K562 (cell line): ENCODE results near the gene MTSS2. TPM values are rescaled to one million over a fixed set of nuclear protein-coding genes. Genes with fewer than 3 reads are reported as not detected.
A peak's percentile ranks its signal among the peaks of the same experiment; 100 is the strongest.

ENCODE experiments used
- BRD9 ChIP-seq: fragments of 450-650 bp; IDR thresholded peaks from 2 replicates; pipeline ENCODE4 v1.6.1; 2018; ENCODE audit warnings: low read depth; ENCODE audit not compliant: partially characterized antibody
- CCNT2 ChIP-seq: IDR thresholded peaks from 2 replicates; pipeline ENCODE4 v1.6.1; 2011; ENCODE audit warnings: borderline replicate concordance, low read depth, mild to moderate bottlenecking, moderate library complexity, mixed read lengths, low read length; ENCODE audit not compliant: insufficient read length; ENCODE audit errors: extremely low read depth
- CREB1 ChIP-seq, 2 experiments: sonication (generic) in 1 of 2; formaldehyde crosslinking in 1 of 2; IDR thresholded peaks; 2 replicates each; pipeline versions ENCODE4 v1.6.1 to v1.8.0; 2012 to 2022; ENCODE audit warnings: inconsistent platforms in 1 of 2, mild to moderate bottlenecking in 1 of 2, missing genetic modification reagents in 1 of 2, moderate library complexity in 1 of 2
- CXXC5 ChIP-seq: fragments of 250-450 bp; sonication (Bioruptor Pico); IDR thresholded peaks from 2 replicates; pipeline ENCODE4 v1.8.0; 2022; ENCODE audit warnings: inconsistent platforms, mild to moderate bottlenecking, moderate library complexity
- EGR1 ChIP-seq: fragments of 450-650 bp; conservative IDR thresholded peaks from 2 replicates; pipeline ENCODE4 v1.6.1; 2017; ENCODE audit warnings: mild to moderate bottlenecking
- ETS1 ChIP-seq: conservative IDR thresholded peaks from 2 replicates; pipeline ENCODE4 v1.6.1; 2011; ENCODE audit warnings: low read depth, mild to moderate bottlenecking, low read length; ENCODE audit not compliant: control insufficient read depth
- KLF16 ChIP-seq: IDR thresholded peaks from 2 replicates; pipeline ENCODE4 v1.6.1; 2016; ENCODE audit warnings: antibody characterized with exemption
- MEIS2 ChIP-seq: fragments of 450-650 bp; IDR thresholded peaks from 2 replicates; pipeline ENCODE4 v1.6.1; 2014; ENCODE audit warnings: mild to moderate bottlenecking; ENCODE audit not compliant: partially characterized antibody
- MITF ChIP-seq: IDR thresholded peaks from 2 replicates; pipeline ENCODE4 v1.6.1; 2014; ENCODE audit warnings: antibody characterized with exemption
- MNT ChIP-seq, 2 experiments: fragments of 450-650 bp; conservative IDR thresholded peaks; 2 replicates each; pipeline ENCODE4 v1.6.1; 2017; ENCODE audit warnings: mild to moderate bottlenecking in 2 of 2, moderate library complexity in 2 of 2
- POLR2G ChIP-seq: fragments of 200-400 bp; formaldehyde crosslinking; IDR thresholded peaks from 2 replicates; pipeline ENCODE4 v1.6.1; 2017; ENCODE audit warnings: low read depth, mild to moderate bottlenecking, antibody characterized with exemption, low read length, moderate library complexity
- PPARD ChIP-seq: fragments of 250-450 bp; sonication (Bioruptor Pico); IDR thresholded peaks from 2 replicates; pipeline ENCODE4 v1.8.0; 2022; ENCODE audit warnings: inconsistent platforms, mild to moderate bottlenecking, moderate library complexity
- RBFOX2 ChIP-seq: fragments of 200-400 bp; formaldehyde crosslinking; IDR thresholded peaks from 2 replicates; pipeline ENCODE4 v1.6.1; 2017; ENCODE audit warnings: low read depth, mild to moderate bottlenecking, low read length, moderate library complexity
- SIX5 ChIP-seq, 2 experiments: IDR thresholded peaks; 2 replicates each; pipeline ENCODE4 v1.6.1; 2011; ENCODE audit warnings: low read length in 2 of 2, borderline replicate concordance in 1 of 2, low read depth in 1 of 2, mild to moderate bottlenecking in 1 of 2, moderate library complexity in 1 of 2; ENCODE audit not compliant: insufficient read depth in 1 of 2
- SNAPC5 ChIP-seq: fragments of 250-450 bp; sonication (Bioruptor Pico); IDR thresholded peaks from 2 replicates; pipeline ENCODE4 v1.8.0; 2021; ENCODE audit warnings: moderate library complexity, mild to moderate bottlenecking, inconsistent platforms
- SRSF7 ChIP-seq: fragments of 200-400 bp; formaldehyde crosslinking; optimal IDR thresholded peaks from 2 replicates; pipeline ENCODE3; 2017; ENCODE audit warnings: mild to moderate bottlenecking, low read depth, low read length
- ZBED1 ChIP-seq: IDR thresholded peaks from 2 replicates; pipeline ENCODE4 v1.6.1; 2014
- ZKSCAN3 ChIP-seq: fragments of 250-450 bp; sonication (Bioruptor Pico); IDR thresholded peaks from 2 replicates; pipeline ENCODE4 v1.4.0; 2020
- ZNF232 ChIP-seq: sonication (generic); formaldehyde crosslinking; IDR thresholded peaks from 2 replicates; pipeline ENCODE4 v1.8.0; 2022; ENCODE audit warnings: mild to moderate bottlenecking, missing genetic modification reagents
- ZNF24 ChIP-seq: fragments of 450-650 bp; IDR thresholded peaks from 2 replicates; pipeline ENCODE4 v1.6.1; 2016
- ZNF589 ChIP-seq: fragments of 200-800 bp; sonication (Bioruptor generic); IDR thresholded peaks from 2 replicates; pipeline ENCODE4 v1.6.1; 2016; ENCODE audit warnings: low read depth, missing genetic modification characterization, missing compliant biosample characterization
- ZNF639 ChIP-seq, 2 experiments: fragments of 200-800 bp in 1 of 2; sonication (Bioruptor generic) in 1 of 2; sonication (generic) in 1 of 2; formaldehyde crosslinking in 1 of 2; IDR thresholded peaks in 1 of 2; conservative IDR thresholded peaks in 1 of 2; 2 replicates each; pipeline versions ENCODE4 v1.5.0 to v1.6.1; 2016 to 2020; ENCODE audit warnings: missing compliant biosample characterization in 1 of 2, missing genetic modification characterization in 1 of 2, missing genetic modification reagents in 1 of 2
- ZNF764 ChIP-seq: fragments of 250-450 bp; sonication (Bioruptor Pico); IDR thresholded peaks from 2 replicates; pipeline ENCODE4 v1.4.0; 2020; ENCODE audit warnings: low read depth, mild to moderate bottlenecking, moderate library complexity
- polyA plus RNA-seq, 8 experiments: library from polyadenylated mRNA; depleted of rRNA in 4 of 8; stranded (reverse) in 5 of 8; unstranded in 3 of 8; fragments of >200 nt; fragmentation: Nextera tagmentation in 2 of 8; fragmentation: Illumina TruSeq in 1 of 8; extraction: Ambion mirVana in 2 of 8; extraction: Trizol in 1 of 8; gene quantifications; 2 replicates each; pipeline versions ENCODE4 v1.2.1 to v1.2.3, GENCODE V29; 2011 to 2014; ENCODE audit warnings: inconsistent platforms in 1 of 8, missing spikeins in 1 of 8
- total RNA-seq, 7 experiments: library from RNA; depleted of rRNA in 6 of 7; stranded (reverse); fragments of >200 nt in 6 of 7; fragmentation: Illumina TruSeq in 2 of 7; extraction: Trizol in 2 of 7; gene quantifications; 2 replicates each; pipeline versions ENCODE4 v1.2.1 to v1.2.3, GENCODE V29; 2011 to 2021; ENCODE audit warnings: low replicate concordance in 1 of 7

Gene MTSS2
- total and polyA plus RNA-seq, 9 of the 15 experiments (the other 6 are each of a cell fraction or from before 2014, with no cell fraction given): 0.11 to 60.3 (median 16.9) TPM

- peak; percentile 77 for TF ChIP-seq POLR2G
- peak in 1 of 2 experiments; percentile 13; a peak in 1 of 4 replicates for TF ChIP-seq SIX5 (IDR thresholded peaks at IDR 0.05; ENCODE audit: borderline replicate concordance in 1 of 2, insufficient read depth in 1 of 2, low read depth in 1 of 2, low read length in 2 of 2)
- TF ChIP-seq SRSF7: no peak
- no peak for TF ChIP-seq KLF16
- TF ChIP-seq ZNF24: no peak
- no peak for TF ChIP-seq PPARD (CRISPR knock-in tag)
- no peak for TF ChIP-seq ZNF232
- peak; percentile 77 for TF ChIP-seq CREB1 (IDR thresholded peaks at IDR 0.05)
- TF ChIP-seq CREB1 (CRISPR knock-in tag; IDR thresholded peaks at IDR 0.05): no peak
- TF ChIP-seq RBFOX2: peak; percentile 65; the same call in 1 of the 2 replicates
- 0 out of 2 replicates have a peak, but pooled peaks have one; percentile 21 for TF ChIP-seq EGR1
- TF ChIP-seq CCNT2: peak; percentile 66
- 0 out of 4 replicates have a peak, but pooled peaks of 1 of the 2 experiments have one; percentile 42 for TF ChIP-seq MNT (conservative IDR thresholded peaks at IDR 0.05)
- no peak for TF ChIP-seq ZNF589
- peak; percentile 49; the same call in 1 of the 2 replicates for TF ChIP-seq MITF
- no peak for TF ChIP-seq MEIS2
- 0 out of 2 replicates have a peak, but pooled peaks have one; percentile 19 for TF ChIP-seq ETS1
- peak; percentile 80 for TF ChIP-seq CXXC5 (CRISPR knock-in tag)
- TF ChIP-seq SNAPC5 (CRISPR knock-in tag): no peak
- TF ChIP-seq ZKSCAN3 (CRISPR knock-in tag): no peak
- no peak for TF ChIP-seq ZBED1
- no peak for TF ChIP-seq ZNF764 (CRISPR knock-in tag)
- no peak for TF ChIP-seq BRD9
- TF ChIP-seq ZNF639 (CRISPR knock-in tag; conservative IDR thresholded peaks at IDR 0.05 in 1 of 2, IDR thresholded peaks at IDR 0.05 in 1 of 2): 0 out of 4 replicates have a peak, but pooled peaks of 1 of the 2 experiments have one; percentile 49
Observed at GRCh38 chr16:70685938-70686375, at the start of gene MTSS2 (continued).
